ENCODE measurements around the gene EPHB2.
"Not testable (repeated sequence)": the region's sequence is repeated elsewhere in the genome, so short reads cannot be mapped to it uniquely, and the experiment has no call there.

EPHB2 gene

GRCh38 chr1:22691031-22691753 lies 19.4 kb upstream of the EPHB2 start:
- no peak for DNase-seq

GRCh38 chr1:22694172-22694571 lies 16.5 kb upstream of the EPHB2 start:
- DNase-seq: no peak

GRCh38 chr1:22696610-22697009 lies 14.0 kb upstream of the EPHB2 start:
- DNase-seq: no peak

- DNase-seq: no peak
Measured at GRCh38 chr1:22697980-22698379, 12.7 kb upstream of the EPHB2 start.

DNA sequence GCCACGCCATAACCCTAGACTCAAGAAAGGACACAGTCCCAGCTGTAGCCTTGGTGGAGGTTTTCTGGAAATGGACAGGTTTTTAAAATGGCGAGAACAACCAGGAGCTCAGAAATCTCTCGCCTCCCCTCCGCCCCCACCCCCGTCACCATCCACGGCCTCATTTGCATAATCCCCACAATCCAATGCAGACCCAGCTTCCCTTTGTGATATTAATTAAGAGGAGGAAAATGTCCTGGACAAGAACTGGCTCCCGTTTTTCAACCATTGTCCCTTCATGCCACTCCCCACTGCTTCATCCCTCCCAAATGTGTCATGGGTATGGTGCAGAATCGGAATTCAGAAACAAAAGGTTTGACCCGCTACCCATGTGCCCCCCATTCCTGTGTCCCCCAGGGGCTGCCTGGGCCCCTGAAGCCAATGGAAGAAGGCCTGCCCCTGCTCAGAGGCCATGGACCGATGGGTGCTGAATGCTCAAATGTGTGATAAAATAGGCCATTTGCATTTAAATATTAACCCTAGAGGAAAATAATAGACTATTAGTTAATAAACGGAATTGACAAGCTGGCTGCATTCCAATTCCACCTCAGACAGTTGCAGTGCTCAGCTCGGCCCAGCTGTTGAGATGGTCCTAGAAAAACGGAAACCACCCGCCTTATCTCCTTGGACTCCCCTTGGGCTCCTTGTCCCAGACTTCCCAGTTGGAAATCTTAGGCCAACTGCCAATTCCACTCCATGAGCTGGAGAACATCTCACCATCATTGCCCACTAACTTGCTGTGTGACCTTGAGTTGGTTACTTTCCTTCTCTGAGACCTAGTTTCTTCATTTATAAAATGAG lies 10.7 kb upstream of the EPHB2 start:
- no peak for DNase-seq

DNA sequence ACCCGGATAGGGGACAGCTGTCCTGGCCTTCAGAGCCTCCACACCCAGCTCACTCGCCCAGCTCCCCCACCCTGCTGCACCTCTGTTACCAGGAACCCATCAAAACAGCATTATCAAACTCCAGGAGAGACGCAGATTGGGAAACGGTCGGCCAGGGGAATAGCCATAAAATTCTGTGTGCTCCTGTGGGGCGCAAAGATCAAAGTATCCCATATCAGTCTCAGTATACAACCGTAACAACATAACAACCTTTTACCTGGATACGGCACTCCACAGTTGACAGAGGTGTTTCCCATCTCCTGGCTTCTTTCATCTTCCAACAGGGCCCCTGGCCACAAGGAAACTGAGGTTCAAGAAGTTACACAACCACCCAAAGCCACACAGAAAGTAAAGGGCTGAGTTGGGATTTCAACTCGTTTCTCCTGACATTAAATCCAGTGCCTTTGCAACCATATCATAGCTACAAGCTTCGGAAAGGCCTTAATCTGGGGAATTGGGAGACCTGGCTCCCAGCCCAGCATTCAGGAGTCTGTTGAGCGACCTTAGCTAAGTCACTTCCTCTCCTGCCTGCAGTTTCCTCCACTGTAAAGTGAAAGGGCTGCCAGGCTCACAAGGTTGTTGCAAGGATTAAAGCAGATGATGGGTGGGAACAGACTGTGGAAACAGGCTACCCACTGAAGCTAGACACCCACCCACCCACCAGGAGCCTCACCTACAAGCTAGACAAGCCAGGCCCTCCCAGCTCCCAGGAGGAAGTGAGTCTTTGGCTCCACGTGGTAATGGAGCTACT lies 8.1 kb upstream of the EPHB2 start:
- peak; percentile 25 for DNase-seq

GRCh38 chr1:22704440-22705067 lies 6.1 kb upstream of the EPHB2 start:
- peak; percentile 80 for DNase-seq

DNA sequence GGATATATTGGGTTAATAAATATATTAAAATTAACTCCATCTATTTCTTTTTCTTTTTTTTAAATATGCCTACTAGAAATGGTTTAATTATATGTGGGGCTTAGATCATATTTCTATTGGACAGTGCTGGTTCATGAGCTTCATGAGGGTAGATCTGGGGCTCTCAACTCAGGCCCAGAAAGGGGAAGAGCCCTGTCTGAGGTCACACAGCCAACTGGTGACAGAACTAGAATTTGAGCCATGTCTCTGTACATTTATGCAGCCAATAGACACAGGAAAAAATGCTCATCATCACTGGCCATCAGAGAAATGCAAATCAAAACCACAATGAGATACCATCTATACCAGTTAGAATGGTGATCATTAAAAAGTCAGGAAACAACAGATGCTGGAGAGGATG lies 5.1 kb upstream of the EPHB2 start:
- no peak for DNase-seq

GRCh38 chr1:22706100-22706499 lies 4.5 kb upstream of the EPHB2 start:
- not testable (repeated sequence) for DNase-seq

DNA sequence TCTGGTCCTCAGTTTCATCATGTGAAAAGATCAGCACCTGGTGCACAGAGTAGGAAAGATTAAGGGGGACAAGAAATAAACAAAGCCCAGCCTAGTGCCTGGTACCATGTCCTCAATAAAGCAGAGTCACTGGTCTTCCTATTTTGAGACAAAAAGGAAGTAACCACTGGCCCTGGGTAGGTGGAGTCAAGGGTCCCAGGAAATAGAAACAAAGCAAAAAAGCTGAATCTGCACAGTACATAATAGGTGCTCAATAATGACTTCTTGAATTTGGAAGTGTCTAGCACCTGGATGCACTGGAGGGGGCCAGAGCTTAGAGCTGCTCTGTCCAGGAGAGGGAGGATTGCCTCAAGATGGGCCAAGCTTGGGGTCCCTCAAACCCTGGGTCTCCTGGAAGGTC lies 1.9 kb upstream of the EPHB2 start:
- no peak for DNase-seq

DNA sequence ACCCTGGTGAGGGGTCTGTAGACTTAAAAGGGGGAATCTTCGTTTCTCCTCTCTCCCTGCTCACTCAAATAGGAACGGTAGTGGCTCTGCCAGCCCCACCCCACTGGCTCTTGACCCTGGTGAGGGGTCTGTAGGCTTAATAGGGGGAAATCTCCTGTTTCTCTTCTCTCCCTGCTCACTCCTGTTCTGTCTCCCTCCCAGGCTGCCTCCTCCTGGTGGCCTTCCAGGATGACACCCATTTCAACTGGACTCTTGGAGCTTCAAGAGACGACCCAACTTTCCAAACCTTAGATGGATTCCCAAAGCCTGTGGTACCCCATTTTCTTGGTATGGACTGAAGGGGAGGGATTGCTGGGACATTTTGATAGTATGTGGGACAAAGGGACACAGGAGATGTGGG lies 1.4 kb upstream of the EPHB2 start:
- DNase-seq: no peak

DNA sequence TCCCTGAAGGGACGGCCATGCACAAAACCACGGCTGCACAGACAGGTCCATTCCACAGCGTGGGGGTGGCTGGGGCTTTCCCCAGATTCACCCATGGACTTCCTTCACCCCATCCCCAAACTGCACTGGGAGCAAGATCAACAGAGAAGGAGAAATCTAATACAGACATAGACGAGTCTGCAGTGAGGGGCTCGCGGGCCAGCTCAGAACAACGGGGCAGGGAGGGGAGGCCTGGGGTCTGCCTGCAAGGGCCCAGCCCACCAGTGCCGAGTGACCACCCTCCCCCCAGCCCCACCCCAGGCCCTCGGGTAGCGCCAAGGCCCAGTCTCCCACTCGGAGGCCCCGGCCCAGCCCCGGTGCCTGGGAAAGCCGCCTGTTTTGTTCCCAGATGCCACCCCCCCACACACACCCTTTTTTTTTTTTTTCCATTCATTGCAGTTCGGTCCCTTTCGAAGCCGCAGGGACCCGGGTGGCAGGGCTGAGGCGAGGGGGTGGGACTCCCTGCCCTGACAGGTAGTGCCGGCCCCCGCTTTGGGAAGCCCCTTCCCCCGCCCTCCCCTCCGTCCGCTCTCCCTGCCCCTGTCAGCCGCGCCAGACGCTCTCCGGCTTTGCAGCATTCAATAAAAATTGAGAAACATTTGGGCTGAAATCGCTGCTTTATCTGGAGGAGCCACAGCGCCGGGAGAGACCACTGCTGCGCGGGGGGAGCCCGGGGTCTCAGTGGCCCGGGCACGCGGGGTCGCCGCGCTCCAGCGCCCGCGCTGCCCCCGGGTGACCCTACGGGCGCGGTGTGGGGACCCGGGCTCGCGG lies 543 bp upstream of the EPHB2 start:
- no peak for DNase-seq

GRCh38 chr1:22711071-22711470 lies 432 bp downstream of the EPHB2 start:
- DNase-seq: no peak

DNA sequence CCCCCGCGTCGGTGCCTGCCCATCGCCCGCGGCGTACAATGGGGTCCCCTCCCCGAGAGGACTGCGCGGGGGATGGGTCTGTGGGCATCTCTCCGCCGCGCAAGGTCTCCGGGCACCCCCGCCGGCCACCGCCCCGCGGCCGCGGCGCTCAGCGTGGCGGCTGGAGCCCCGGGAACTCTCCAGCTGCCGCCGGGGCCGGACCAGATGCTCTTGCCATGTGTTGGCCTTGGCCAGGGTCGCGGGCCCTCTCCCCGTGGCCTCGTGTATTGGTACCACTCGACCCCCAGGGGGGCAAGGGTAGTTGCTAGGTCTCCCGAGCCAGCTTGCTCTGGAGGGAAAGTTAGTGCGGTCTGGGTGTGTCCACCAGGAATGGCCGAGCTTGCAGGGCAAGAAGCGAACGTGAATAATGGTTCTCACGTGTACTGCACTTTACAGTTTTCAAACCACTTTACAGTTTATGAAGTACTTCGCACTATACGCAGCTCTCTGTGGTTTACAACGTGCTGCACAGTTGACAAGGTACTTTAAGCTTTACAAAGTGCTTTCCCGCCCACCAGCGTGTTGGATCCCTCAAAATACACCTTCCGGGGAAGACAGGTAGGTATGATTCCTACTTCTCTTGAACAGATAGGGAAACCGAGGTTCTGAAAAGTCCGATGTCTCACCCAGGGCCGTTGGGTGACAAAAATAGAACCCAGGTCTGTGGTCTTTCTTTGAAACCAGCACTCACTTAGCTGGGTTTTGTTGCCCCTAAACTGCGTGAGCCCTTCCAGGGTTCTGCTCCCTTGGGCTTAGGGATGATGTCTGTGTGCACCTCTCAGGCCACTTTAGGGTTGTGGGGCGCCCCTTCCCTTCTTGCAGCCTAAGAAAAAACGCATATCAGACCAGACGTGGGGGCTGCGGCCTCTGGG lies 1.2 kb downstream of the EPHB2 start:
- DNase-seq: no peak

DNA sequence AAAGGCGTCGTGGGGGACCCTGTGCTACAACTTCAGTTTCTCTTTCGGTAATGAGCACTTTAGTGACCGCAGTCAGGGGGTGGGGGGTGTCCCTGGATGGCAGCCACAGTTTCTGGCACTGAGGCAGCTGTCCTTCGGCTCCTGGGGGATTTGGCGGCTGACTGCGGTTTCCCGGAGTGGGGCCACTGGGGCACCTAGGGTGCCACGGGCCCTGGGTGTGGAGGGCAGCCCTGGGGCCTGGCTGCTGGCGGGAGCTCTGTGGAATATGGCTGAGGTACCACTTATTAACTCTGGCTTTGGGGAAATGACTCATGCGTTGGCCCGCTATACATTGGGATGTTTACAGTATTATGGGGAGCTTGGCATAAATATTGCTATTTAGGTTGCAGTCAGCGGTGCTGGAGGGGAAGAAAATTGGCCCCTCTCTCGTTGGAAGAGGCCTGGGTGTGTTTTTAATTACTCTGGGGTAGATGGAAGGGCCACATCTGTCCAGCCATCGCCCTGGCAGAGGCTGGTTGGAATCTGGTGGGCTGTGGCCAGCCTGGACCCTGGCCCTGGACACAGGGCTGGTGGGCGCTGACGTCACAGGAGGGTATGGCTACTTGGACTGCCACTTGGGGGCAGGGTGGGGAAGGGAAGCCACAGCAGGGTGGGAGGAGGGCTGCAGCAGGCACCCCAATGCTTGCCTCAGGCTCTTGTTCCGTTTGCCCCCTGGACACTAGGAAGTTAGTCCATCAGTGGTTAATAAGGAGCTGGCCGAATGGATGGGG lies 2.0 kb downstream of the EPHB2 start:
- no peak for DNase-seq

GRCh38 chr1:22714455-22714854 lies 3.8 kb downstream of the EPHB2 start:
- no peak for DNase-seq

DNA sequence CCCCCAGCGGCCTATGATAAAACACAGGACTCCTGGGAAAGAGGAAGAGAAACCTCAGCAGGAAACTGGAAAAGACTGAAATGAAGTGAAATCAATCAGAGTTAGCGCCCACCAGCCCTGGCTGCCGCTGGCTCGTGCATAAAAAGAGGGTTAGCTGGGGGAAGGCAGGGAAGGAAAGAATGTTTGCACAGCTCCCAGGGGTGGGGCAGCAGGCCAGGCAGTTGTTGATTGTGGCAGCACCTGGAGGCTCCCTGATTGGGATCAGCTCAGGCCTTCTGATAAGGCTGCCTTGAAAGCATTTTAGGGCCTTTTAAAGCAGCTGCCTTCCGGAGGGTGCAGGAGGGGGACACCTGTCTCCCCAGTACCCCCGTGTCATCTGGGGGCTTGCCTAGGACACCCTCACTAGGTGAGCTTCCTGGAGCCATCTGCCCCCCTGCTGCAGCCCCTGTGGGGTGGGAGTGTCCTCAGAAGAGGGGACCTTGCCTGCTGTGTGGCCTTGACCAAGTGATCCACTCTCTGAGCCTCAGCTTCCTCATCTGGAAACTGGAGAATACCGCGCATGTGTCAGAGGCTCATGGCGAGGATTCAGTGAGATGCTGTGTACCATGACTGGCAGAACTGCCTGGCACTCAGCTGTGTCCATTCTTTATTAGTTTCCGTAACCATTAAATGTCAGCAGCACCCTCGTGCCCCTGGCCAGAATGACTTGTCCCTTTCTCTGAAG lies 6.6 kb downstream of the EPHB2 start:
- DNase-seq: no peak

- DNase-seq: no peak
Measured at GRCh38 chr1:22721122-22721873, 10.7 kb downstream of the EPHB2 start.

All from GDM1 (cell line).